T-cell (primary cell): ENCODE results near the gene NSG2. TPM values are rescaled to one million over a fixed set of nuclear protein-coding genes. Genes with fewer than 3 reads are reported as not detected.
A peak's percentile ranks its signal among the peaks of the same experiment; 100 is the strongest.
"Not testable (repeated sequence)": the region's sequence is repeated elsewhere in the genome, so short reads cannot be mapped to it uniquely, and the experiment has no call there.

Experiments
- ATAC-seq, 4 experiments: fragments of 200-7000 bp in 3 of 4; fragments of 150-1000 bp in 1 of 4; cut with Tn5 transposase; replicated peaks in 1 of 4; 1 replicate in 3 of 4; 2 replicates in 1 of 4; pipeline ENCODE4 v1.10.0; 2021; ENCODE audit warnings: moderate library complexity in 3 of 4, mild to moderate bottlenecking in 2 of 4, moderate number of reproducible peaks in 1 of 4
- CTCF ChIA-PET, 2 donors: fragments of 300-600 bp; sonication (Branson Sonifier 250); formaldehyde crosslinking; loops; one replicate each; lab custom pipeline; 2022; ENCODE audit warnings: antibody characterized with exemption in 2 of 2; lab: Charles Lee
- POLR2A ChIA-PET, 2 donors: fragments of 300-600 bp; sonication (Branson Sonifier 250); formaldehyde crosslinking; loops; one replicate each; lab custom pipeline; 2022; ENCODE audit warnings: antibody characterized with exemption in 2 of 2; lab: Charles Lee
- DNase-seq, 35 experiments: peaks; one replicate each; pipeline versions ENCODE4 v3.0.0 to v3.0.0-alpha.2; 2013 to 2023
- H3K27ac ChIP-seq: one replicate; pipeline ENCODE4 v1.5.1; 2013; ENCODE audit warnings: low read length
- H3K27me3 ChIP-seq, 2 experiments: replicated peaks in 1 of 2; 1 replicate in 1 of 2; 2 replicates in 1 of 2; pipeline versions ENCODE4 v1.6.1 to v1.7.0; 2013; ENCODE audit warnings: low read length in 1 of 2, mixed read lengths in 1 of 2; ENCODE audit not compliant: control insufficient read depth in 2 of 2, insufficient read depth in 2 of 2; ENCODE audit errors: extremely low read depth in 1 of 2
- H3K36me3 ChIP-seq, 2 donors: 1 replicate in 1 of 2; 2 replicates in 1 of 2; pipeline versions ENCODE4 v1.6.1 to v1.7.0; 2013; ENCODE audit warnings: low read length in 1 of 2; ENCODE audit not compliant: control insufficient read depth in 2 of 2, insufficient read depth in 1 of 2; ENCODE audit errors: extremely low read depth in 1 of 2
- H3K4me1 ChIP-seq, 2 experiments: 1 replicate in 1 of 2; 2 replicates in 1 of 2; pipeline versions ENCODE4 v1.6.1 to v1.7.0; 2013; ENCODE audit warnings: low read length in 2 of 2, mixed read lengths in 1 of 2; ENCODE audit not compliant: insufficient read depth in 2 of 2, control insufficient read depth in 1 of 2; ENCODE audit errors: extremely low read depth in 1 of 2
- H3K4me3 ChIP-seq, 2 donors: 1 replicate in 1 of 2; 2 replicates in 1 of 2; pipeline versions ENCODE4 v1.5.1 to v1.7.0; 2013; ENCODE audit warnings: mild to moderate bottlenecking in 2 of 2, low read length in 1 of 2, moderate library complexity in 1 of 2; ENCODE audit not compliant: control insufficient read depth in 1 of 2; ENCODE audit errors: extremely low read depth in 1 of 2
- H3K9me3 ChIP-seq: 2 replicates; pipeline ENCODE4 v1.7.0; 2013
- H3K27ac Mint-ChIP-seq, 2 donors: one replicate each; pipeline ENCODE4 v1.8.0; 2020 to 2021; ENCODE audit warnings: mild to moderate bottlenecking in 2 of 2, mixed read lengths in 2 of 2
- H3K27me3 Mint-ChIP-seq, 2 donors: one replicate each; pipeline ENCODE4 v1.8.0; 2021 to 2022; ENCODE audit warnings: mixed read lengths in 2 of 2
- H3K36me3 Mint-ChIP-seq: one replicate; pipeline ENCODE4 v1.8.0; 2021; ENCODE audit warnings: mixed read lengths
- H3K4me1 Mint-ChIP-seq, 3 donors: one replicate each; pipeline ENCODE4 v1.8.0; 2020 to 2022; ENCODE audit warnings: mixed read lengths in 3 of 3, mild to moderate bottlenecking in 1 of 3
- H3K4me3 Mint-ChIP-seq, 3 donors: one replicate each; pipeline ENCODE4 v1.8.0; 2020 to 2022; ENCODE audit warnings: mild to moderate bottlenecking in 3 of 3, mixed read lengths in 3 of 3, moderate library complexity in 3 of 3
- H3K9me3 Mint-ChIP-seq, 3 donors: one replicate each; pipeline ENCODE4 v1.8.0; 2020 to 2022; ENCODE audit warnings: mixed read lengths in 3 of 3
- WGBS: methylation state at CpG from one replicate; pipeline ENCODE4 v1.1.5; 2013; ENCODE audit warnings: missing lambda C conversion rate; ENCODE audit not compliant: insufficient coverage; 5-methylcytosine and 5-hydroxymethylcytosine counted together
- total RNA-seq, 35 experiments: library from RNA in 6 of 35; stranded (reverse) in 6 of 35; fragments of 120-200 nt in 1 of 35; gene quantifications; one replicate each; pipeline versions ENCODE4 v1.2.1 to v1.2.4 and lab custom pipeline; 2013 to 2026

Gene NSG2
- total RNA-seq, 5 donors from 2014 or later (not counting 1 experiment from before 2014, with no cell fraction given), result not detected

DNA sequence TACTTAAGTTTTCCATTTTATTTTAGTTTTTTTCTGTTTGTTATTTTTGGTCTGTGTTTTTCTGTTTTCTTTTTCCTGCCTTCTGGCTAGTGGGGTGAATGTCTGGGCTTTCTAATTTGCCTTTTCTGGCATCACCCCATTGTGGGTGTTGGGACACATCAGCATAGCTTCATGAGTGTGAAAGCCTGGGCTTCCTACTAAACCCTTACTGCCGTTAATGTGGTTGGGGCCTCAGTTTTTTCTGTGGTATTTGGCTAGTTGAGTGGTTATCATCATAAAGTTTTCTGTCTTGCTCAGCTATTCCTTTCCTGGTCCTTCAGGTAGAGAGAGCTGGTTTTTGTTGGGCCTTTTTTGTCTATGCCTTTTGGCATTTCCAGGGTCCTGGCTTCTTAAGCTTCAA, 35.1 kb upstream of the NSG2 start:
- Mint-ChIP-seq H3K4me1 (no peaks in the 10 kb centered on the region), H3K4me3 (no peak overlapping the region), H3K27me3 (peaks cover 7 to 10% of the 10 kb centered on the region in 2 donors), H3K36me3 (no peaks in the 10 kb centered on the region), H3K9me3 (no peaks in the 10 kb centered on the region), H3K27ac (no peak overlapping the region)
- no peak for ATAC-seq
- no CpG with 5 or more reads among the region's 1 CpG for WGBS
- CTCF ChIA-PET, result no interaction called here
- no peak overlapping the region for H3K27ac ChIP-seq
- no peak for DNase-seq
- H3K4me1 ChIP-seq, result no peaks in the 10 kb centered on the region
- no peaks in the 10 kb centered on the region for H3K36me3 ChIP-seq
- H3K9me3 ChIP-seq, result no peaks in the 10 kb centered on the region
- POLR2A ChIA-PET, result no interaction called here
- H3K4me3 ChIP-seq, result no peak overlapping the region
- H3K27me3 ChIP-seq, result peaks cover 0 to 2% of the 10 kb centered on the region in 2 experiments

DNA sequence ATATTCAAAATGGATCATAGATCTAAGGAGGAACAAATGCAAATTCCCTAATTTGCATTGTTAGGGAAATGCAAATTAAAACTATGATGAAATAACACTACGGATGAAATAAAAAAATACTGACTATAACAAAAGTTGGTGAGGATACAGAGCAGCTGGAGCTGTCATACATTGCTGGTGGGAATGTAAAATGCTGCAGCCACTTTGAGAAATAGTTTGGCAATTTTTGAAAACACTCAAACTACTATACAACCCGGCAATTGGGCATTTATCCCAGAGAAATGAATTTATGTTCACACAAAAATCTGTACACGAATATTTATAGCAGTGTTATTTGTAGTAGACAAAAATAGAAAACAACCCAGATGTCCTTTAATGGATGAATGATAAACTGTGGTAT, 34.1 kb upstream of the NSG2 start:
- no peak overlapping the region for H3K4me3 ChIP-seq
- Mint-ChIP-seq H3K9me3 (no peaks in the 10 kb centered on the region), H3K36me3 (no peaks in the 10 kb centered on the region), H3K27ac (no peak overlapping the region), H3K4me1 (no peaks in the 10 kb centered on the region), H3K27me3 (peaks cover 2 to 6% of the 10 kb centered on the region in 2 donors), H3K4me3 (no peak overlapping the region)
- ChIA-PET POLR2A (interaction anchor here in 1 of 2 donors (0.6 kb wide), 1 partner anchor 25 kb away, joined by 6 read pairs; no protein-coding TSS in a partner anchor), CTCF (no interaction called here)
- H3K36me3 ChIP-seq, result no peaks in the 10 kb centered on the region
- DNase-seq, result no peak
- no CpG with 5 or more reads among the region's 3 CpGs for WGBS
- H3K4me1 ChIP-seq, result no peaks in the 10 kb centered on the region
- ATAC-seq, result no peak
- peaks cover 0 to 2% of the 10 kb centered on the region in 2 experiments for H3K27me3 ChIP-seq
- no peaks in the 10 kb centered on the region for H3K9me3 ChIP-seq
- H3K27ac ChIP-seq, result no peak overlapping the region

DNA sequence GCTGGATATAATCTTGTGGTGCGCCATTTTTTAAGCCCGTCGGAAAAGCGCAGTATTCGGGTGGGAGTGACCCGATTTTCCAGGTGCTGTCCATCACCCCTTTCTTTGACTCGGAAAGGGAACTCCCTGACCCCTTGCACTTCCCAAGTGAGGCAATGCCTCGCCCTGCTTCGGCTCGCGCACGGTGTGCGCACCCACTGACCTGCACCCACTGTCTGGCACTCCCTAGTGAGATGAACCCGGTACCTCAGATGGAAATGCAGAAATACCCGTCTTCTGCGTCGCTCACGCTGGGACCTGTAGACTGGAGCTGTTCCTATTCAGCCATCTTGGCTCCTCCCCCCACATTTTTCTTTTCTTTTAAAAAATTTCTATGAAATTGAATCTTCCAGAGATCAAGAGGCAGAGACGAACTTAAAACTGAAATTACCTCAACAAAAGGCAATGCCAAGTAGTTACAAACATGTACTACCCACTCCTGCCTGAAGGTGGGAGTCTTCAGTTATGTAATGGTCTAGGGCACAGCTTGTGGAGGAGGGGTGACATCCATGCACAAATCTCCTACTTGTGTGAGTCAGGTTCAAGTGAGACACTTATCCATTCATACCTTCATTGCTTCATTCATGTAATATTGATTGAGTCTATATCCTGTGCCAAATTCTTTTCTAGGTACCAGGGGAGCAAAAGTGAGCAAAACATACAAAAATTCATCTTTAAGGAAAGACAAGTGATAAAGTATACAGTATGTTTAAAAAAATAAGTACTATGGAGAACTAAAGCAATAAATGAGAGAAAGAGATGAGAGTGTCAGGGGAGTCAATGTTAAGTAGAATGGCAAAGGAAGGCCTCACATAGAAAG, 25.2 kb upstream of the NSG2 start:
- Mint-ChIP-seq H3K27me3 (peaks cover 25 to 33% of the 10 kb centered on the region in 2 donors), H3K27ac (peak overlapping the region in 1 of 2 donors; percentile 23)
- H3K4me1 ChIP-seq, H3K36me3 ChIP-seq, ATAC-seq, H3K9me3 ChIP-seq, H3K4me1 Mint-ChIP-seq, H3K4me3 ChIP-seq, H3K27ac ChIP-seq, POLR2A ChIA-PET, H3K36me3 Mint-ChIP-seq, H3K4me3 Mint-ChIP-seq, H3K9me3 Mint-ChIP-seq: not testable (repeated sequence)
- peak in 1 of 35 experiments; percentile 5 for DNase-seq
- CTCF ChIA-PET, result interaction anchor here in 1 of 2 donors (1.0 kb wide), 1 partner anchor 22 kb away, joined by 4 read pairs; no protein-coding TSS in a partner anchor
- H3K27me3 ChIP-seq, result peaks cover 2 to 13% of the 10 kb centered on the region in 2 experiments
- 100% methylated on average over 1 of the region's 19 CpGs for WGBS

DNA sequence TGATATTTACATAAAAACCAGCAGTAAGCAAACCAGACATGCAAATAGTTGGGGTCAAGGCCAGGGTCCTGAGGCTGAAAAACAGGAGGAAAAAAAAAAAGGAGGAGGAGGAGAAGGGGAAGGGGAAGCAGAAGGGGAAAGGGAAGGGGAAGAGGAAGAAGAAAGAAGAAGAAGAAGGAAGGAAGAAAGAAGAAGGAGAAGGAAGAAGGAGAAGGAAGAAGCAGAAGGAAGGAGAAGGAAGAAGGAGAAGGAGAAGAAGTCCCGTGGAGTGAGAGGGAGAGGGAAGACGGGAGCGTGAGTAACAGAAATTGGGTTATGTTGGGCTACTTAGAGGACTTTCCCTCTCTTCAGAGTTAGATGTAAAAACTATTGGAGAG, 24.6 kb upstream of the NSG2 start:
- Mint-ChIP-seq H3K4me3 (no peak overlapping the region), H3K27ac (no peak overlapping the region), H3K36me3 (peaks cover 3% of the 10 kb centered on the region), H3K9me3 (peaks cover 0 to 4% (median 0%) of the 10 kb centered on the region in 3 donors), H3K4me1 (no peaks in the 10 kb centered on the region), H3K27me3 (peaks cover 25 to 33% of the 10 kb centered on the region in 2 donors)
- Histone ChIP-seq H3K4me1 (no peaks in the 10 kb centered on the region), H3K36me3 (no peaks in the 10 kb centered on the region), H3K9me3 (no peaks in the 10 kb centered on the region), H3K27me3 (peaks cover 2 to 13% of the 10 kb centered on the region in 2 experiments), H3K27ac (no peak overlapping the region), H3K4me3 (no peak overlapping the region)
- ATAC-seq, result no peak
- no peak for DNase-seq
- WGBS, result 90% methylated on average over 2 of the region's 3 CpGs
- ChIA-PET POLR2A (no interaction called here), CTCF (interaction anchor here in 1 of 2 donors (1.0 kb wide), 1 partner anchor 21 kb away, joined by 4 read pairs; no protein-coding TSS in a partner anchor)

DNA sequence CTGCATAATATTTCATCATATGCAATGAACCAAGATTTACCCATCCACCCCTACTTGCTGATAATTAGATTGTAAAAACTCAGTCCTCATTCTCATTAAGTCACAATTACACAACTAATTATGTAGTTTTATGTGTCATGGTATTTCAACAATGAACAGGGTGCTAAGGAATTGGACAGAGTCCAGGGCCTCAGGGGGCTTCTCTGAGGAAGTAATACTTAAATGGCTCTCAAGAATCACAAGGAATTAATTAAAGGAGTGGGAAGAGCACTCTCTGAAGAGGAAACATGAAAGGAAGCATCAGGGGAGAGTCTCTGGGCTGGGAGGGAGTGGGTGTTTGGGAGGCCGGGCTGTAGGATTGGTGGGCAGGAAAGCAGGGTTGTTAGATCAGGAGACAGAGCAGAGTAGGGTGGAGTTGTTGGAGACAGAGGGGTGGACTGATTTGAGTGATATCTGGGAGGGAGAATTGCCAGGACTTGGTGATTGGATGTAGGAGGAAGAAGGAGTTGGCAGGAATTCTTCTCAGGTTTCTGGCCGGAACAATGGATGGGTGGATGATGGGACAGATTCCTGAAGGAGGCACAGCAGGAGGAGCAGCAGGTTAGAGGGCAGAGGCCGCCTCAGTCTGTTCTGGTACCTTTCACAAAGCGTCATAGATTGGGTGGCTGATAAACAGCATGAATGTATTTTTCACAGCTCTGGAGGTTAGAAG, 23.0 kb upstream of the NSG2 start:
- Mint-ChIP-seq H3K27me3 (peaks cover 25 to 36% of the 10 kb centered on the region in 2 donors), H3K36me3 (peaks cover 3% of the 10 kb centered on the region), H3K9me3 (peaks cover 0 to 4% (median 0%) of the 10 kb centered on the region in 3 donors), H3K4me1 (no peaks in the 10 kb centered on the region), H3K27ac (no peak overlapping the region), H3K4me3 (no peak overlapping the region)
- CTCF ChIA-PET, result no interaction called here
- DNase-seq, result no peak
- Histone ChIP-seq H3K4me3 (no peak overlapping the region), H3K27ac (no peak overlapping the region), H3K9me3 (no peaks in the 10 kb centered on the region), H3K36me3 (no peaks in the 10 kb centered on the region), H3K27me3 (peaks cover 2 to 13% of the 10 kb centered on the region in 2 experiments), H3K4me1 (no peaks in the 10 kb centered on the region)
- no peak for ATAC-seq
- POLR2A ChIA-PET, result no interaction called here
- WGBS, result 75% methylated on average over 4 of the region's 4 CpGs

DNA sequence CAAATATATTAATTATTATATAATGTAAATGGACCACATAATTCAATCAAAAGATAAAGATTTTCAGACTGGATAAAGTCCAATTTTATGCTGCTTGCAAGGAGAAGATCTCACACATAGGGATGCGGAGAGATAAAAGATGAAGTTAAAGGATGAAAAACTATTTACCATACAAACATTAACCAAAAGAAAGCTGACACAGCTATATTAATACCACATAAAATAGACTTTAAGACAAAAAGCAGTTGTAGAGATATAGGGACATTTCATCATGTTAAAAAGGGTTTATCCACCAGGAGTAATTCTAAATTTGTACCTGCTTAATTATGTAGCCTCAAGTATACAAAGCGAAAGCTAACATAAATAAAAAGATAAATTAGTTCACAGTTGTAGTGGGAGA, 15.2 kb upstream of the NSG2 start:
- Histone ChIP-seq H3K4me1 (no peaks in the 10 kb centered on the region), H3K36me3 (no peaks in the 10 kb centered on the region), H3K4me3 (no peak overlapping the region), H3K27me3 (peaks cover 0 to 6% of the 10 kb centered on the region in 2 experiments), H3K9me3 (no peaks in the 10 kb centered on the region), H3K27ac (no peak overlapping the region)
- ChIA-PET CTCF (no interaction called here), POLR2A (no interaction called here)
- no peak overlapping the region for H3K4me3 Mint-ChIP-seq
- no peaks in the 10 kb centered on the region for H3K4me1 Mint-ChIP-seq
- H3K27ac Mint-ChIP-seq, result no peak overlapping the region
- no peak for DNase-seq
- peaks cover 19 to 25% (median 23%) of the 10 kb centered on the region in 3 donors for H3K9me3 Mint-ChIP-seq
- ATAC-seq, result no peak
- H3K27me3 Mint-ChIP-seq, result peaks cover 0 to 6% of the 10 kb centered on the region in 2 donors
- H3K36me3 Mint-ChIP-seq, result no peaks in the 10 kb centered on the region
- WGBS, result no CpG with 5 or more reads among the region's 2 CpGs
